ENCODE measurements around the gene PAX4.
A peak's percentile ranks its signal among the peaks of the same experiment; 100 is the strongest.

PAX4 gene

GRCh38 chr7:127588019-127588696 lies 29.8 kb downstream of the PAX4 start, which contains the start of gene ARF5:
Gene ARF5 (plus strand): TSS chr7:127588411. CDS start chr7:127588499, 88 bp downstream.
- no peak within 1 kb of the TSS for H4K8ac ChIP-seq (ENCODE audit: low read depth, low read length)
- peaks cover 13% of the 10 kb centered on the region for H3K79me2 ChIP-seq (ENCODE audit: control insufficient read depth, insufficient read depth, low read length)
- H2BK120ac ChIP-seq (ENCODE audit: low read depth, low read length) = no peak within 1 kb of the TSS
- H3K27me3 ChIP-seq (ENCODE audit: insufficient read depth, low read length, poor library complexity) = no peaks in the 10 kb centered on the region
- H3K4me2 ChIP-seq (ENCODE audit: low read length) = peak within 1 kb of the TSS; percentile 97
- H2BK15ac ChIP-seq (replicated peaks; ENCODE audit: low read depth) = no peak within 1 kb of the TSS
- peak within 1 kb of the TSS; percentile 78 for H3K18ac ChIP-seq (ENCODE audit: low read length)
- no peak within 1 kb of the TSS for H2AK5ac ChIP-seq (ENCODE audit: low read length)
- H3K56ac ChIP-seq (ENCODE audit: low read length) = peak within 1 kb of the TSS; percentile 97
- WGBS (ENCODE audit: extremely low coverage, insufficient coverage, low lambda C conversion rate) = no CpG with 5 or more reads among the region's 77 CpGs
- peaks cover 9% of the 10 kb centered on the region for H3K36me3 ChIP-seq (ENCODE audit: control insufficient read depth, insufficient read depth, low read length)
- peaks cover 3% of the 10 kb centered on the region for H3K4me1 ChIP-seq (ENCODE audit: control insufficient read depth, low read depth, low read length)
- H3K9ac ChIP-seq (ENCODE audit: low read length) = peak within 1 kb of the TSS; percentile 92
- peak within 1 kb of the TSS; percentile 97 for H3K23ac ChIP-seq (ENCODE audit: low read length)
- H3K4ac ChIP-seq (ENCODE audit: low read depth, low read length) = no peak within 1 kb of the TSS
- H2BK5ac ChIP-seq (ENCODE audit: low read length) = peak within 1 kb of the TSS; percentile 31
- H3K27ac ChIP-seq (ENCODE audit: low read depth, low read length) = peak within 1 kb of the TSS; percentile 14
- peak within 1 kb of the TSS; percentile 5 for H4K5ac ChIP-seq (ENCODE audit: low read length)
- peak within 1 kb of the TSS; percentile 88 for H3K4me3 ChIP-seq (ENCODE audit: low read length)
- DNase-seq = peak; percentile 91
- peaks cover 19% of the 10 kb centered on the region for H3K79me1 ChIP-seq (ENCODE audit: low read length)

GRCh38 chr7:127587663-127588018 lies 30.3 kb downstream of the PAX4 start:
- H3K18ac ChIP-seq (ENCODE audit: low read length) = peak overlapping the region; percentile 45
- WGBS (ENCODE audit: extremely low coverage, insufficient coverage, low lambda C conversion rate) = no CpG with 5 or more reads among the region's 20 CpGs
- DNase-seq = no peak

GRCh38 chr7:127586346-127586745 lies 31.6 kb downstream of the PAX4 start:
- Histone ChIP-seq H2AK5ac (ENCODE audit: low read length) (no peak overlapping the region), H3K4me1 (ENCODE audit: control insufficient read depth, low read depth, low read length) (peaks cover 3% of the 10 kb centered on the region), H3K4me3 (ENCODE audit: low read length) (no peak overlapping the region), H2BK5ac (ENCODE audit: low read length) (no peak overlapping the region), H3K4ac (ENCODE audit: low read depth, low read length) (no peak overlapping the region), H4K8ac (ENCODE audit: low read depth, low read length) (no peak overlapping the region), H3K79me2 (ENCODE audit: control insufficient read depth, insufficient read depth, low read length) (peaks cover 14% of the 10 kb centered on the region), H3K36me3 (ENCODE audit: control insufficient read depth, insufficient read depth, low read length) (peaks cover 5% of the 10 kb centered on the region), H3K18ac (ENCODE audit: low read length) (no peak overlapping the region), H3K27ac (ENCODE audit: low read depth, low read length) (no peak overlapping the region), H2BK120ac (ENCODE audit: low read depth, low read length) (no peak overlapping the region), H3K23ac (ENCODE audit: low read length) (no peak overlapping the region), H2BK15ac (replicated peaks; ENCODE audit: low read depth) (no peak overlapping the region), H3K79me1 (ENCODE audit: low read length) (peaks cover 27% of the 10 kb centered on the region), H3K4me2 (ENCODE audit: low read length) (no peak overlapping the region), H3K9ac (ENCODE audit: low read length) (no peak overlapping the region), H3K27me3 (ENCODE audit: insufficient read depth, low read length, poor library complexity) (no peaks in the 10 kb centered on the region), H3K56ac (ENCODE audit: low read length) (no peak overlapping the region), H4K5ac (ENCODE audit: low read length) (no peak overlapping the region)
- WGBS (ENCODE audit: extremely low coverage, insufficient coverage, low lambda C conversion rate) = no CpG with 5 or more reads among the region's 2 CpGs
- DNase-seq = peak; percentile 81

More at GRCh38 chr7:127587663-127588018, 30.3 kb downstream of the PAX4 start:
- Histone ChIP-seq H3K23ac (ENCODE audit: low read length) (peak overlapping the region; percentile 97), H3K4me2 (ENCODE audit: low read length) (peak overlapping the region; percentile 97), H2BK5ac (ENCODE audit: low read length) (no peak overlapping the region), H3K36me3 (ENCODE audit: control insufficient read depth, insufficient read depth, low read length) (peaks cover 9% of the 10 kb centered on the region), H2BK15ac (replicated peaks; ENCODE audit: low read depth) (no peak overlapping the region), H2AK5ac (ENCODE audit: low read length) (no peak overlapping the region), H3K4me1 (ENCODE audit: control insufficient read depth, low read depth, low read length) (peaks cover 3% of the 10 kb centered on the region), H4K5ac (ENCODE audit: low read length) (no peak overlapping the region), H3K9ac (ENCODE audit: low read length) (peak overlapping the region; percentile 91), H4K8ac (ENCODE audit: low read depth, low read length) (no peak overlapping the region), H3K79me2 (ENCODE audit: control insufficient read depth, insufficient read depth, low read length) (peaks cover 14% of the 10 kb centered on the region), H2BK120ac (ENCODE audit: low read depth, low read length) (no peak overlapping the region), H3K27ac (ENCODE audit: low read depth, low read length) (no peak overlapping the region), H3K4me3 (ENCODE audit: low read length) (peak overlapping the region; percentile 60), H3K4ac (ENCODE audit: low read depth, low read length) (no peak overlapping the region), H3K27me3 (ENCODE audit: insufficient read depth, low read length, poor library complexity) (no peaks in the 10 kb centered on the region), H3K56ac (ENCODE audit: low read length) (peak overlapping the region; percentile 97), H3K79me1 (ENCODE audit: low read length) (peaks cover 22% of the 10 kb centered on the region)

GRCh38 chr7:127585044-127585953 lies 32.6 kb downstream of the PAX4 start, which contains the start of gene GCC1:
Gene GCC1 (minus strand): TSS chr7:127585596. CDS start chr7:127585182, 414 bp downstream.
- no peaks in the 10 kb centered on the region for H3K27me3 ChIP-seq (ENCODE audit: insufficient read depth, low read length, poor library complexity)
- H4K8ac ChIP-seq (ENCODE audit: low read depth, low read length) = no peak within 1 kb of the TSS
- peaks cover 3% of the 10 kb centered on the region for H3K4me1 ChIP-seq (ENCODE audit: control insufficient read depth, low read depth, low read length)
- H3K27ac ChIP-seq (ENCODE audit: low read depth, low read length) = no peak within 1 kb of the TSS
- H3K36me3 ChIP-seq (ENCODE audit: control insufficient read depth, insufficient read depth, low read length) = no peaks in the 10 kb centered on the region
- no peak within 1 kb of the TSS for H2BK120ac ChIP-seq (ENCODE audit: low read depth, low read length)
- no peak within 1 kb of the TSS for H2BK5ac ChIP-seq (ENCODE audit: low read length)
- H4K5ac ChIP-seq (ENCODE audit: low read length) = peak within 1 kb of the TSS; percentile 0
- peak within 1 kb of the TSS; percentile 81 for H3K56ac ChIP-seq (ENCODE audit: low read length)
- peaks cover 14% of the 10 kb centered on the region for H3K79me2 ChIP-seq (ENCODE audit: control insufficient read depth, insufficient read depth, low read length)
- H3K9ac ChIP-seq (ENCODE audit: low read length) = peak within 1 kb of the TSS; percentile 76
- no peak within 1 kb of the TSS for H2AK5ac ChIP-seq (ENCODE audit: low read length)
- H3K4me3 ChIP-seq (ENCODE audit: low read length) = peak within 1 kb of the TSS; percentile 70
- WGBS (ENCODE audit: extremely low coverage, insufficient coverage, low lambda C conversion rate) = no CpG with 5 or more reads among the region's 78 CpGs
- H3K18ac ChIP-seq (ENCODE audit: low read length) = no peak within 1 kb of the TSS
- no peak within 1 kb of the TSS for H3K23ac ChIP-seq (ENCODE audit: low read length)
- DNase-seq = peak; percentile 92
- no peak within 1 kb of the TSS for H3K4ac ChIP-seq (ENCODE audit: low read depth, low read length)
- peak within 1 kb of the TSS; percentile 67 for H3K4me2 ChIP-seq (ENCODE audit: low read length)
- H2BK15ac ChIP-seq (replicated peaks; ENCODE audit: low read depth) = no peak within 1 kb of the TSS
- H3K79me1 ChIP-seq (ENCODE audit: low read length) = peaks cover 27% of the 10 kb centered on the region

GRCh38 chr7:127584648-127585043 lies 33.3 kb downstream of the PAX4 start:
- H3K4ac ChIP-seq (ENCODE audit: low read depth, low read length) = no peak overlapping the region
- DNase-seq = no peak
- peak overlapping the region; percentile 63 for H3K4me2 ChIP-seq (ENCODE audit: low read length)
- H2BK15ac ChIP-seq (replicated peaks; ENCODE audit: low read depth) = no peak overlapping the region
- no peak overlapping the region for H3K23ac ChIP-seq (ENCODE audit: low read length)
- no peaks in the 10 kb centered on the region for H3K36me3 ChIP-seq (ENCODE audit: control insufficient read depth, insufficient read depth, low read length)
- WGBS (ENCODE audit: extremely low coverage, insufficient coverage, low lambda C conversion rate) = no CpG with 5 or more reads among the region's 12 CpGs
- H3K4me3 ChIP-seq (ENCODE audit: low read length) = peak overlapping the region; percentile 70
- peak overlapping the region; percentile 76 for H3K9ac ChIP-seq (ENCODE audit: low read length)
- no peak overlapping the region for H4K5ac ChIP-seq (ENCODE audit: low read length)
- peaks cover 14% of the 10 kb centered on the region for H3K79me2 ChIP-seq (ENCODE audit: control insufficient read depth, insufficient read depth, low read length)
- H3K4me1 ChIP-seq (ENCODE audit: control insufficient read depth, low read depth, low read length) = peaks cover 3% of the 10 kb centered on the region
- H3K27me3 ChIP-seq (ENCODE audit: insufficient read depth, low read length, poor library complexity) = no peaks in the 10 kb centered on the region
- no peak overlapping the region for H3K18ac ChIP-seq (ENCODE audit: low read length)
- no peak overlapping the region for H2BK5ac ChIP-seq (ENCODE audit: low read length)
- H4K8ac ChIP-seq (ENCODE audit: low read depth, low read length) = no peak overlapping the region
- peak overlapping the region; percentile 76 for H3K56ac ChIP-seq (ENCODE audit: low read length)
- no peak overlapping the region for H2BK120ac ChIP-seq (ENCODE audit: low read depth, low read length)
- no peak overlapping the region for H2AK5ac ChIP-seq (ENCODE audit: low read length)
- H3K79me1 ChIP-seq (ENCODE audit: low read length) = peaks cover 27% of the 10 kb centered on the region
- H3K27ac ChIP-seq (ENCODE audit: low read depth, low read length) = no peak overlapping the region

All from mesendoderm (in vitro differentiated cells).